GM12878 (cell line): ENCODE data around the gene PCGF6. TPM values are rescaled to one million over a fixed set of nuclear protein-coding genes. Genes with fewer than 3 reads are reported as not detected.
A peak's percentile ranks its signal among the peaks of the same experiment; 100 is the strongest.

Experiments
- ATAC-seq: fragments of 200-7000 bp; cut with Tn5 transposase; 3 replicates; pipeline ENCODE4 v1.9.1; 2020; ENCODE audit warnings: mild to moderate bottlenecking, moderate library complexity
- BruUV-seq: library from RNA; stranded (reverse); fragments of 400-500 nt; replicated peaks from 2 replicates; lab custom pipeline; 2021; lab: Mats Ljungman, UMichigan
- CTCF ChIA-PET: fragments of 300-600 bp; sonication (Branson Sonifier 250); formaldehyde crosslinking; extraction: SDS; loops from one replicate; lab custom pipeline; 2021; ENCODE audit warnings: inconsistent platforms; lab: Yijun Ruan, JAX
- POLR2A ChIA-PET: fragments of 350-600 bp; formaldehyde crosslinking; extraction: SDS; loops from one replicate; lab custom pipeline; 2021; ENCODE audit warnings: inconsistent platforms; lab: Charles Lee
- RAD21 ChIA-PET: fragments of 300-600 bp; sonication (Branson Sonifier 250); formaldehyde crosslinking; loops from one replicate; lab custom pipeline; 2023; ENCODE audit warnings: antibody characterized with exemption; ENCODE audit not compliant: unreplicated experiment; lab: Charles Lee
- SMC1A ChIA-PET: fragments of 300-600 bp; sonication (Branson Sonifier 250); formaldehyde crosslinking; loops from one replicate; lab custom pipeline; 2023; ENCODE audit not compliant: unreplicated experiment, uncharacterized antibody; lab: Charles Lee
- DNase-seq: peaks from one replicate; pipeline ENCODE4 v3.0.0-alpha.2; 2011; ENCODE audit warnings: low read depth, low spot score
- FAIRE-seq: peaks from 3 replicates; lab custom pipeline; 2011; peaks lifted over from hg19 to GRCh38; lab: Jason Lieb, UNC
- H2AFZ ChIP-seq: 2 replicates; pipeline ENCODE4 v1.6.0; 2011; ENCODE audit warnings: low read depth, low read length, control low read depth; ENCODE audit not compliant: control insufficient read depth
- H3K27ac ChIP-seq: 2 replicates; pipeline ENCODE4 v1.5.1; 2011; ENCODE audit warnings: control low read depth; ENCODE audit not compliant: control insufficient read depth, insufficient read depth
- H3K27me3 ChIP-seq, 2 experiments: replicated peaks in 1 of 2; 2 replicates each; pipeline versions ENCODE4 v1.6.0 to v1.6.1; 2011; ENCODE audit warnings: low read length in 1 of 2; ENCODE audit not compliant: control insufficient read depth in 2 of 2, insufficient read depth in 2 of 2
- H3K36me3 ChIP-seq, 2 experiments: 2 replicates each; pipeline ENCODE4 v1.5.1; 2011; ENCODE audit warnings: low read length in 1 of 2; ENCODE audit not compliant: control insufficient read depth in 2 of 2, insufficient read depth in 2 of 2
- H3K4me1 ChIP-seq: 2 replicates; pipeline ENCODE4 v1.6.1; 2011; ENCODE audit warnings: mild to moderate bottlenecking, low read length, moderate library complexity, mixed read lengths; ENCODE audit not compliant: control insufficient read depth, insufficient read depth
- H3K4me2 ChIP-seq: 2 replicates; pipeline ENCODE4 v1.6.0; 2011; ENCODE audit warnings: control low read depth; ENCODE audit not compliant: control insufficient read depth, insufficient read depth
- H3K4me3 ChIP-seq: fragments of 200-600 bp; sonication (generic); 2 replicates; pipeline ENCODE4 v1.5.1; 2016
- H3K79me2 ChIP-seq: 2 replicates; pipeline ENCODE4 v1.6.0; 2011; ENCODE audit warnings: low read length; ENCODE audit not compliant: control insufficient read depth, insufficient read depth
- H3K9ac ChIP-seq: 2 replicates; pipeline ENCODE4 v1.8.0; 2011; ENCODE audit warnings: low read length, control low read depth, mixed read lengths; ENCODE audit not compliant: control insufficient read depth, insufficient read depth
- H3K9me3 ChIP-seq: replicated peaks from 3 replicates; pipeline ENCODE4 v1.5.1; 2011; ENCODE audit warnings: mild to moderate bottlenecking, low read length; ENCODE audit not compliant: control insufficient read depth, insufficient read depth
- H4K20me1 ChIP-seq: 2 replicates; pipeline ENCODE4 v1.6.0; 2011; ENCODE audit not compliant: control insufficient read depth, insufficient read depth
- CTCF ChIP-seq, 3 experiments: IDR thresholded peaks in 2 of 3; conservative IDR thresholded peaks in 1 of 3; 2 replicates each; pipeline ENCODE4 v1.5.1; 2011; ENCODE audit warnings: low read depth in 3 of 3, low read length in 3 of 3, mild to moderate bottlenecking in 3 of 3, control low read depth in 2 of 3, moderate library complexity in 2 of 3, inconsistent platforms in 1 of 3, mixed read lengths in 1 of 3; ENCODE audit not compliant: control insufficient read depth in 2 of 3, insufficient read depth in 1 of 3; ENCODE audit errors: extremely low read depth in 1 of 3
- EGR1 ChIP-seq, 2 experiments: IDR thresholded peaks; 1 replicate in 1 of 2; 2 replicates in 1 of 2; pipeline ENCODE4 v1.6.1; 2011 to 2012; ENCODE audit warnings: low read depth in 2 of 2, low read length in 2 of 2, borderline replicate concordance in 1 of 2, mild to moderate bottlenecking in 1 of 2, moderate library complexity in 1 of 2
- HDGF ChIP-seq: fragments of 450-650 bp; IDR thresholded peaks from 2 replicates; pipeline ENCODE4 v1.6.1; 2016; ENCODE audit warnings: antibody characterized with exemption
- JUND ChIP-seq: IDR thresholded peaks from 2 replicates; pipeline ENCODE4 v1.6.1; 2012; ENCODE audit warnings: low read depth, mild to moderate bottlenecking, low read length, improper control_type of control experiment, moderate library complexity
- NBN ChIP-seq: fragments of 450-650 bp; IDR thresholded peaks from 2 replicates; pipeline ENCODE4 v1.6.1; 2016
- NFYB ChIP-seq: IDR thresholded peaks from 2 replicates; pipeline ENCODE4 v1.6.1; 2011; ENCODE audit warnings: low read depth, mild to moderate bottlenecking, low read length, improper control_type of control experiment, moderate library complexity; ENCODE audit not compliant: insufficient read depth
- RELB ChIP-seq: fragments of 450-650 bp; IDR thresholded peaks from 2 replicates; pipeline ENCODE4 v1.6.1; 2017; ENCODE audit warnings: low read depth, mild to moderate bottlenecking, moderate library complexity
- SMC3 ChIP-seq: IDR thresholded peaks from 2 replicates; pipeline ENCODE4 v1.6.1; 2011; ENCODE audit warnings: low read length, improper control_type of control experiment, borderline replicate concordance
- YBX1 ChIP-seq: fragments of 450-650 bp; IDR thresholded peaks from 2 replicates; pipeline ENCODE4 v1.6.1; 2016; ENCODE audit warnings: antibody characterized with exemption
- ZBTB40 ChIP-seq: fragments of 450-650 bp; IDR thresholded peaks from 2 replicates; pipeline ENCODE4 v1.6.1; 2016; ENCODE audit warnings: mild to moderate bottlenecking, moderate library complexity, borderline replicate concordance
- ZNF384 ChIP-seq: IDR thresholded peaks from 2 replicates; pipeline ENCODE4 v1.6.1; 2012; ENCODE audit warnings: low read depth, mild to moderate bottlenecking, low read length, improper control_type of control experiment, borderline replicate concordance
- WGBS: methylation state at CpG from one replicate; pipeline ENCODE4 v1.1.6; 2016; ENCODE audit warnings: low lambda C conversion rate; ENCODE audit not compliant: insufficient replicate concordance, insufficient coverage; ENCODE audit errors: missing lambda C conversion rate; 5-methylcytosine and 5-hydroxymethylcytosine counted together
- in situ Hi-C: fragments of 300-500 bp; cut with MboI; formaldehyde crosslinking; loops from 9 replicates; pipeline ENCODE4 v1.14.3; 2018; ENCODE audit warnings: mixed read lengths
- intact Hi-C: fragments of 100-400 bp; cut with micrococcal nuclease; formaldehyde crosslinking; loops from one replicate; pipeline ENCODE4 v1.14.2; 2022; ENCODE audit not compliant: unreplicated experiment
- polyA plus RNA-seq, 11 experiments: library from polyadenylated mRNA; depleted of rRNA in 4 of 11; unstranded in 6 of 11; stranded (reverse) in 5 of 11; fragments of >200 nt; fragmentation: Nextera tagmentation in 4 of 11; fragmentation: Illumina TruSeq in 1 of 11; extraction: Ambion mirVana in 4 of 11; extraction: Trizol in 1 of 11; gene quantifications; 1 replicate in 1 of 11; 2 replicates in 10 of 11; pipeline versions ENCODE4 v1.2.1 to v1.2.3, GENCODE V29; 2011 to 2016; ENCODE audit warnings: inconsistent platforms in 2 of 11, missing spikeins in 2 of 11, low read depth in 1 of 11
- total RNA-seq, 4 experiments: library from RNA; depleted of rRNA in 3 of 4; stranded (reverse); fragments of >200 nt in 3 of 4; fragmentation: Illumina TruSeq in 1 of 4; extraction: Trizol in 1 of 4; gene quantifications; 2 replicates each; pipeline versions ENCODE4 v1.2.1 to v1.2.3, GENCODE V29; 2013 to 2021

PCGF6 gene
- total and polyA plus RNA-seq, 10 of the 15 experiments (the other 5 are each of a cell fraction or from before 2014, with no cell fraction given): 6.5 to 19.1 (median 12.7) TPM

GRCh38 chr10:103367379-103367781, 16.4 kb upstream of the PCGF6 start:
- TSS peak; percentile 100 for BruUV-seq
- H3K4me3 ChIP-seq: peak overlapping the region; percentile 75
- no peaks in the 10 kb centered on the region for H4K20me1 ChIP-seq
- H3K9ac ChIP-seq: no peak overlapping the region; the same call in 1 of the 2 replicates
- intact Hi-C loops (loop anchor here (5.0 kb wide), 1 partner anchor 105 kb away; no protein-coding TSS in a partner anchor), in situ Hi-C loops (no loop called here)
- no peak for FAIRE-seq
- H3K4me2 ChIP-seq: peak overlapping the region; percentile 81
- DNase-seq: no peak
- peak overlapping the region; percentile 81 for H3K27ac ChIP-seq
- no peaks in the 10 kb centered on the region for H3K27me3 ChIP-seq
- no peak for ATAC-seq
- peaks cover 8% of the 10 kb centered on the region for H3K4me1 ChIP-seq
- no peaks in the 10 kb centered on the region for H3K36me3 ChIP-seq
- ChIA-PET SMC1A (interaction anchor here (0.6 to 3.2 kb wide), 6 partner anchors 9 to 1100 kb away, joined by 3 to 23 read pairs (median 4); partner anchors contain the start of genes ATP5MK and PDCD11), POLR2A (interaction anchor here (0.6 to 2.8 kb wide), 10 partner anchors 10 to 860 kb away, joined by 3 to 17 read pairs (median 4); partner anchors contain the start of genes ATP5MK, PCGF6 and PDCD11), RAD21 (interaction anchor here (1.5 kb wide), 1 partner anchor 123 kb away, joined by 3 read pairs; no protein-coding TSS in a partner anchor), CTCF (interaction anchor here (0.6 to 2.5 kb wide), 3 partner anchors 16 to 118 kb away, joined by 3 to 11 read pairs (median 9); no protein-coding TSS in a partner anchor)
- no peaks in the 10 kb centered on the region for H3K9me3 ChIP-seq
- H2AFZ ChIP-seq: peak overlapping the region; percentile 90
- 59% methylated on average over 7 of the region's 10 CpGs for WGBS
- peaks cover 25% of the 10 kb centered on the region for H3K79me2 ChIP-seq
- TF ChIP-seq EGR1 (IDR thresholded peaks at IDR 0.05; ENCODE audit: borderline replicate concordance in 1 of 2, low read depth in 2 of 2, low read length in 2 of 2): no peak
- peak; percentile 95 for TF ChIP-seq NBN
- TF ChIP-seq JUND: 0 out of 2 replicates have a peak, but pooled peaks have one; percentile 2
- no peak for TF ChIP-seq HDGF
- TF ChIP-seq RELB: peak; percentile 64; the same call in 1 of the 2 replicates
- peak; percentile 79; the same call in 1 of the 2 replicates for TF ChIP-seq ZBTB40
- no peak for TF ChIP-seq YBX1
- TF ChIP-seq ZNF384: peak; percentile 50; the same call in 1 of the 2 replicates
- TF ChIP-seq SMC3: no peak
- TF ChIP-seq CTCF (IDR thresholded peaks at IDR 0.05 in 2 of 3, conservative IDR thresholded peaks at IDR 0.05 in 1 of 3; ENCODE audit: control insufficient read depth in 2 of 3, extremely low read depth in 1 of 3, insufficient read depth in 1 of 3, low read depth in 3 of 3, low read length in 3 of 3): no peak
- TF ChIP-seq NFYB: 0 out of 2 replicates have a peak, but pooled peaks have one; percentile 17
